GM18951 (cell line): Measurements from ENCODE around the gene MYBBP1A.
"Not testable (repeated sequence)": the region's sequence is repeated elsewhere in the genome, so short reads cannot be mapped to it uniquely, and the experiment has no call there.

Experiments
- POLR2A ChIP-seq: IDR thresholded peaks from 4 replicates; pipeline ENCODE4 v1.6.1; 2011; ENCODE audit warnings: mild to moderate bottlenecking; ENCODE audit not compliant: insufficient read length, insufficient read depth; ENCODE audit errors: extremely low read depth
- in situ Hi-C: fragments of 300-500 bp; cut with MboI; formaldehyde crosslinking; loops from one replicate; pipeline ENCODE4 v1.12.0; 2022; ENCODE audit warnings: low sequenced_read_pairs, mixed read lengths, inconsistent platforms; ENCODE audit not compliant: unreplicated experiment

MYBBP1A gene

DNA sequence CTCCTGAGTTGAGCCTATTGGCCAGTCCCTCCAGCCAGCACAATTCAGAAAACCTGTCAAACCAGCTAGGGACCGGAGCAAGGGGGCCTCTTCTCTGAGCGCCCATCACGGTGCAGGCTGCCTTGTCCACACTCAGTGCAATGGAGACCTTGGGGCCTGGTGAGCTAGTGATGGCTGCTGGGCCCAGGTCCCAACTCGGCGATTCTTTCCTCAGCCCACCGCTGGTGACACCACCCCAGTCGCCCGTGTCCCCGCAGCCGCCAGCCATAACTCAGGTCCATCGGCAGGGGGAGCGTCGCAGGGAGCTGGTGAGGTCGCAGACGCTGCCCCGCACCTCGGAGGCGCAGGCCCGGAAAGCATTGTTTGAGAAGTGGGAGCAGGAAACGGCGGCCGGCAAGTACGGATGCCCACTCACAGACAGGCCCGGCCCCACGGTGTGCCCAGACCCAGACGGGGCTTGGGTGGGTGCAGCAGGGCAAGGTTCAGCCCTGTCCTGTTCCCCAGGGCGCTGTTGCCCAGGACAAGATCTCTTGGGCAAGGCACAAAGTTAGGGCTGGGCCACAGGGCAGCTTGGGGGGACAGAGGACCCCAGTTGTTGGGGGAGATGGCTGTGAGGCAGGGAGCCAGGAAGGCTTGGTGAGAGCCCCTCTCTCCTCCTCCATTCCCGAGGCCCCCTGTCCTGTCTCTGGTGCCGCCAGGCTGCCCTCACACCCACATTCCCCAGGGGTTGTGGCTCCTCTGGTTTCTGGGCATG is 39.9 kb upstream of the MYBBP1A start:
- in situ Hi-C loops = no loop called here
- no peak for TF ChIP-seq POLR2A

DNA sequence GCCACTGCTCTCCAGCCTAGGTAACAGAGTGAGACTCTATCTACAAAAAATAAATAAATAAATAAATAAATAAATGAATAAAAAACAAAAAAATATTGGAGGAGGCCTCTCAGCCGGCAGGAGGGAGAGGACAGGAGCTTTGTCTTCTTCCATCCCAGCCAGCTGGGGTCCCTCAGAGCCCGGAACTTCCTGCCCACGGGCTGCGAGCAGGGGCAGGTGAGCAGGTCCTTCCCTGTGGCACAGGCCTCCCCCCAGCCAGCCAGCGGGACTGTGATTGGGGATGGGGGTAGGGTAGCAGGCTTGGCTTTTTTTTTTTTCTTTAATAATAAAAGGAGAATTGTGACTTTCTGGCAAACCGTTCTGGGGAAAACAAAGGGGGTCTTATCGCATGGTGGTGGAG is 39.2 kb upstream of the MYBBP1A start:
- TF ChIP-seq POLR2A = no peak
- in situ Hi-C loops = no loop called here

DNA sequence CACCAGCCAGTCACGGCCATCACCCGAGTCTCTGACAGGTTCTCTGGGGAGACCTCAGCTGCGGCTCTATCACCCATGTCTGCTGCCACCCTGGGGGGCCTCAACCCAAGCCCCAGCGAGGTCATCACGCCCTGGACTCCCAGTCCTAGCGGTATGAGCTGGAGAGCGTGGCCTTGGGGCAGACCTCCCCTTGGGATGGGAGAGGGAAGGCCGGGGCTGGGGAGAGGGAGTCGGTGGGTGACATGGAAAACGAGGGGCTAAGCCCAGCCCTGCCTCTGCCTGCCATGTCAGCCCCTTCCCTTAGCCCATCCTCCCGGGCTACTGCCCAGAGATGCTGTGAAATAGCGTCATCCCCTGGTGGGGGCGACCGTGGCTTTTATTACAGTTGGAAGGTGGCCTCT is 37.8 kb upstream of the MYBBP1A start:
- no peak for TF ChIP-seq POLR2A
- in situ Hi-C loops = no loop called here

DNA sequence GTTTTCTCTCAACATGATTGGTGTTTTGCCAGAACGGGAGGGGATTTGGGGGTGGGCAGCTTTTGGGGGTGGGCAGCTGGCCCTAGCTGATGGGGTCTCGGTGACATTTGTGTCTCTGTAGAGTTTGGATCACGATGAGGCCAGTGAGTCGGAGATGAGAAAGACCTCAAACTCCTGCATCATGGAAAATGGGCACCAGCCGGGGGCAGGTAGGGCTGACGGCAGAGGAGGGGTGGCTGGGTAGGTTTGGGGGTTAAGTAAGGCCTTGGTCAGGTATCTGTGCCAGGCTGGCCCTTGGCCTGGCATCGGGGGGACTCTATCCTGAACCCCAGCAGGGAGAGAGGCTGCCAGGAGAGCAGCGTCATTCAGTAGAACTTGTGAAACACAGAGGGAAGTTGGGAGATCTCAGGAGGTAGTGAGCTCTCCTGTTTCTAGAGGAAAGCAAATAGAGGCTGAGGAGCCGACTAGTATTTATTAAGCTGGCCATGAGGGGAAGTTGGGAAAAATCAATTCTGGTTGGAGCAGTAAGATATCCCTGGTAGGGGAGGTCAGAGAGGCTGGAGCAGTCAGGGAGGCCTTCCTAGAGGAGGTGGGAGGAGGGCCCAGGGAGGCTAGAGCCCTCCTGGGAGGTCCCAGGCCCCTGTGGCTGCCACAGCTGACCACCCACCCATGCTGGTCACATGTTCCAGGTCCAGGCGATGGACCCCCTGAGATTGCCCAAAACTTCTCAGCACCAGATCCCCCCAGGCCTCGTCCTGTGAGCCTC is 37.2 kb upstream of the MYBBP1A start:
- in situ Hi-C loops = no loop called here
- TF ChIP-seq POLR2A = no peak

DNA sequence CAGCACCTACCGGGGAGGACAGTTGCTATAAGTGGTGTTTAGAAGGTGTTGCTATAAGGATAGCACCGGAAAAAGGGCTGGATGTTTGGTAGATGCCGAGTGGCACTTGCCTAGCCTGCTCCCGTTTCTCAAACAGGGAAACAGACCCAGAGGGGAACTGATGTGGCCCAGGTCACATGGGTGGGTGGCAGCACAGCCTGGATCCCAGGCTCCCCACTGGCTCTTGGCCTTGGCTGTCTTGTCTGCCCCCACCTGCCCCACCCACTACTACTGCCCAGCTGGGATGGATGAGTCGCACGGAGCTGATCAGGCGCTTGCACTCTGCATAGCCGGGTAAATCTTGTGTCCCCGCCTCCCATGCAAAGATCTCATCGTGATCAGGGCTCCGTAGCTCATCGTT is 36.3 kb upstream of the MYBBP1A start:
- in situ Hi-C loops = no loop called here
- no peak for TF ChIP-seq POLR2A

DNA sequence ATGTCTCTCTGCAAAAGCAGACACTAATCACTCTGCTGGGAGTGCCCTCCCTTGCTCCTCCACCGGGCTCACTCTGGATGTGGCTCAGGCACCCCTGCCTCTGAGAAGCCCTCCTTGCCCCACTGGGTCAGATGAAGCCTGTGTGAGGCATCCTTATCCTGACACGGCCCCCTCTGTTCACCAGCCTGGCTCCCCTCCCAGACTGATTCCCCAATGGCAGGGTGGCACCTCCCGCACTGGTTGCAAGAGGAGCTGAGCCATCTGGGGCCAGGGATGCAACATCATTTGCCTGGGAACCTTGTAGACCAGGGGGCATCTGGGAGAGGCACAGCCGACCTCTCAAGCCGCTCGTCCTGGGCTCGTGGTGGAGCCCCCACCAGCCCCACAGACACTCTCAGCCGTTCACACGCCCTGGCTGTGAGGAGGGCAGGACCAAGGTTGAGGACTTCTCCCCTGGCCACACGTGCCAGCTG is 35.8 kb upstream of the MYBBP1A start:
- no peak for TF ChIP-seq POLR2A
- in situ Hi-C loops = no loop called here

DNA sequence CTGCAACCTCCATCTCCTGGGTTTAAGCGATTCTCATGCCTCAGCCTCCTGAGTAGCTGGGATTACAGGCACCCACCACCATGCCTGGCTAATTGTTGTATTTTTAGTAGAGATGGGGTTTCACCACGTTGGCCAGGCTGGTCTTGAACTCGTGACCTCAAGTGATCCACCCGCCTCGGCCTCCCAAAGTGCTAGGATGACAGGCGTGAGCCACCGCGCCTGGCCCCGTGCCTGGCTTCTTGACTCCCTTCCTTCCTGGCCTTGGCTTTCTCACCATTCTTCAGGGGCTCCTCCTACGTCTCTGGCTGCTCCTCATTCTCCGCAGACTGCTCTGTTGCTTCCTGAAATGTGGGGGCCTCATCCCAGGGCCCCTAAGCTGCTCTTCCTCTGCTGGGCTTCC is 34.9 kb upstream of the MYBBP1A start:
- in situ Hi-C loops = not testable (repeated sequence)

DNA sequence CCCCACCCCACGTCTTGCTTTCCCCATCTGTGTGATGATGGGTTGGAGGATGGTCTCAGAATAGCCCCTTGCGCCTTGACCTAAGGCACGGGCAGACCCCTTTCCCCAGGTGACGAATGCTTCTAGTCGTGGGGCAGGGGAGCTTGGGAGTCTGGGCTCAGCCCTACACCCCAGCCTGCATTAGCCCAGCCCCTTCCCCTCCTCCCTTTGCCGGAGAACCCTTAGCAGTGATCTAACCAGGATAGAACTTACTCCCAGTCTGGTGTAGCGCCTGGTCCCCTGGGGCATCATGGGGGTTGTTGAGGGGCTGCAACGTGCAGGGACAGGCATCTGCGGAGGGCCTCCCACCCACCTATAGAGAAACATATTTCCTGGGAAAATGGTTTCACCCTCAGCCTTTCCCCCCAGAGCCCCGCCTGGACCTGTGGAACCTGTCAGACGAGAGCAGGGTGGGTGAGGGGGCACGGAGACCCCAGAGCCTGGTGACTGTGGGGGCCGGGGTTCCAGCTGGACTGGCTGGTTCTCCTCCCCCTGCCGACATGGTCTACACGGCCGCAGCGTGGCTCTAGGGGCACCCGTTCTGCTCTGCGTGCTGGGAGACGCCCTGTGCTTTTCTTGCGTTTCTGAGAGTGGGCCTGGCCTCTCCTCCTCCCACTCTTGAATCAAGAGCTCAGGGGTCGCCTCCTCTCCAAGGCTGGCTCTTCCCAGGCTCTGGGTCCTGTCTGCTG is 33.9 kb upstream of the MYBBP1A start:
- in situ Hi-C loops = no loop called here
- no peak for TF ChIP-seq POLR2A

DNA sequence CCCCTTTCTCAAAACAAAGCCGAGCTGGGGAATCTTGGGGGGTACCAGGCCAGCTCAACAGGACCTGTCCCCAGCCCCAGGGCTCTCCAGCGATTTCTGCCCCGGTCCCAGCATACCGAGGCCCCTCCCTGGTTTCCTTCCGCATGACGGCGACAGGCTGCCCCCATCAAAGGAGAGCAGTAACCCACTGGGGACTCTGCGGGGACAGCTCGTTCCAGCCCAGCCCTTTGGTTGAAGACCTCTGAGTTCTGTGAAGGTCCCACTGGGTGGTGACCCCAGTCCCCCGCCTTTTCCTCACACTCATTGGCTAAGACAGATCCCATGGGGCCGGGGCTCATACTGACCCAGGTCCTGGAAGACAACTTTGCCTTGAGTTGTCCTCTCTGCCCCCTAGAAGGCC is 33.2 kb upstream of the MYBBP1A start:
- no peak for TF ChIP-seq POLR2A
- in situ Hi-C loops = no loop called here

DNA sequence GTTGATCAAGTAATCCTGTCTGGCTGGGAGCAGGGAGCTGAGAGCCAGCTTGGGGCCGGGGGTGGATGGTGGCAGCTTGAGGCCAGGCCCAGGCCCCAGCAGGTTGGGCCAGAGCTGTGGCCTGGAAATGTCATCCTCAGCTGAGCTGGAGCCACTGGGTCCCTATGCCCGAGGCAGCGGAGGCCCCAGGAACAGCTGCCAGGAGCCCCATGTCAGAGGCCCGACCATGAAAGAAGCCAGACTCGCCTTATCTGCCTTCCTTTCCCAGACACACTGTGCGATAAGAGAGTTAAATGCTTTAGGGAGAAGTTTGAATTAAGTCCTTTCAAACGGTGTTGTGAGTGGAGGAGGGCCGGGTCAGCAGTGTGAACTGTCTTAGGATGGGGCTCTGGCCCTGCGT is 32.6 kb upstream of the MYBBP1A start:
- no peak for TF ChIP-seq POLR2A
- in situ Hi-C loops = no loop called here

DNA sequence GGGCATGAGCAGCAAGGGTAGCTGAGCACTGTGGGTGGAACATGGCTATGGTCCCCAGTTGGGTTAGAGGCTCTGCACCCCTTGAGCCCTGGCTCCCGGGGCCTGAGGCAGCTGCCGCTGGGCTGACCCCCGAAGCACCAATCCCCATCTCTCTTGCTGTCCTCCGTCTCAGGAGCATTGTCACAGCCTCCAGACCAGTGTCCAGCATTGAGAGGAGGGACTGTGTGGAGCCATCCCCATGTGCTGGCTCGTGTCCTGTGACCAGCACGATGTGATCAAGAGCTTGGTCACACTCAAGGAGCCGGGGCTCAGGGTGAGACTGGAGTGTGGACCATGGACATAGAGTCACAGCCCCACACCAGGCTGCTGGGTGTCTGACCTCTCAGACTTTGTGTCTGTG is 32.0 kb upstream of the MYBBP1A start:
- no peak for TF ChIP-seq POLR2A
- in situ Hi-C loops = no loop called here

DNA sequence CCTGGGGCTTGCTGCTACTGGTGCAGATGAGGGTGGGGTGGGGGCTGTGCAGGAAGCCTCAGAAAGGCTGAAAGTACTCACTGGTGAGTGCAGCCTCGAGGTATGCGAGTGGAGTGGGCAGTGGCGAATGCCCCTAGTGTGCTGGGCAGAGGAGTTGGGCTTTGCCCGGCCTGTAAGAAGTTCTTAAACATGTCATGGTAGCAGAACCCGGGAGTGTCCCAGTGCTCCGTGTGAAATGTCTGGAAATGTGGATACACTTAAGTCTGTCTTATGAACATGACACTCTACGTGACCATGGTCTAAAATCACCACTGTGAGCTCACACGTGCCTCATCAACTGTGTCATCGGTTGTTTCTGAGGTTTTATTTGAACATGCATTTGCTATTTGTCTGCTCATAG is 30.9 kb upstream of the MYBBP1A start:
- in situ Hi-C loops = no loop called here
- TF ChIP-seq POLR2A = no peak

DNA sequence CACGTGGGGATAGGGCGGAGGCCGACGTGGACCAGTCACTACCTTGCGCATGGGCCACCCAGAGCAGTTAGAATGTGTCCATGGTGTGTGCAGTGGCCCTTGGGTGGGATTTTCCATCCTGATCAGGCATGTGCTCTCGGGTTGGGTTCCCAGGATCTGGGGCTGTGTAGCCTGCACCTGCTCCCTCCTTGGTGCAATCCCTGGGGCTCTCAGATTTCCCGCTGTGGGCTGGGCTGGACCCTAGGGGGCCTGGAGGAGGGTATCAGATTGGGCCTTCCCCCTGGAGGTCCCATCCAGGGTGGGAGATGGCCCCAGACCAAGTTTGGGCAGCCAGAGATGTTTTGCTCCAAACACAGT is 30.4 kb upstream of the MYBBP1A start:
- TF ChIP-seq POLR2A = no peak
- in situ Hi-C loops = no loop called here
